ENCODE measurements around the gene ASPSCR1. TPM values are rescaled to one million over a fixed set of nuclear protein-coding genes. Genes with fewer than 3 reads are reported as not detected.

The ASPSCR1 gene
- total RNA-seq, 1 donor from 2014 or later: 35.6 TPM

GRCh38 chr17:82052638-82053059 lies 75.2 kb downstream of the ASPSCR1 start:
- no peaks in the 10 kb centered on the region for H3K4me1 Mint-ChIP-seq (ENCODE audit: unreplicated experiment)

GRCh38 chr17:82053130-82053529 lies 75.7 kb downstream of the ASPSCR1 start:
- H3K4me1 Mint-ChIP-seq (ENCODE audit: unreplicated experiment): no peaks in the 10 kb centered on the region
- H3K36me3 Mint-ChIP-seq: no peaks in the 10 kb centered on the region
- no peaks in the 10 kb centered on the region for H3K9me3 Mint-ChIP-seq
- no peak for TF ChIP-seq CTCF (conservative IDR thresholded peaks at IDR 0.05)
- H3K27ac Mint-ChIP-seq: peak overlapping the region; percentile 43
- no peak for DNase-seq (ENCODE audit: extremely low spot score, unreplicated experiment)
- no peaks in the 10 kb centered on the region for H3K27me3 Mint-ChIP-seq
- H3K4me3 Mint-ChIP-seq: peak overlapping the region; percentile 81

More at GRCh38 chr17:82052638-82053059, 75.2 kb downstream of the ASPSCR1 start:
- Mint-ChIP-seq H3K27me3 (no peaks in the 10 kb centered on the region), H3K9me3 (no peaks in the 10 kb centered on the region), H3K27ac (no peak overlapping the region), H3K36me3 (no peaks in the 10 kb centered on the region), H3K4me3 (peak overlapping the region; percentile 81)
- DNase-seq (ENCODE audit: extremely low spot score, unreplicated experiment): no peak
- TF ChIP-seq CTCF (conservative IDR thresholded peaks at IDR 0.05): no peak

DNA sequence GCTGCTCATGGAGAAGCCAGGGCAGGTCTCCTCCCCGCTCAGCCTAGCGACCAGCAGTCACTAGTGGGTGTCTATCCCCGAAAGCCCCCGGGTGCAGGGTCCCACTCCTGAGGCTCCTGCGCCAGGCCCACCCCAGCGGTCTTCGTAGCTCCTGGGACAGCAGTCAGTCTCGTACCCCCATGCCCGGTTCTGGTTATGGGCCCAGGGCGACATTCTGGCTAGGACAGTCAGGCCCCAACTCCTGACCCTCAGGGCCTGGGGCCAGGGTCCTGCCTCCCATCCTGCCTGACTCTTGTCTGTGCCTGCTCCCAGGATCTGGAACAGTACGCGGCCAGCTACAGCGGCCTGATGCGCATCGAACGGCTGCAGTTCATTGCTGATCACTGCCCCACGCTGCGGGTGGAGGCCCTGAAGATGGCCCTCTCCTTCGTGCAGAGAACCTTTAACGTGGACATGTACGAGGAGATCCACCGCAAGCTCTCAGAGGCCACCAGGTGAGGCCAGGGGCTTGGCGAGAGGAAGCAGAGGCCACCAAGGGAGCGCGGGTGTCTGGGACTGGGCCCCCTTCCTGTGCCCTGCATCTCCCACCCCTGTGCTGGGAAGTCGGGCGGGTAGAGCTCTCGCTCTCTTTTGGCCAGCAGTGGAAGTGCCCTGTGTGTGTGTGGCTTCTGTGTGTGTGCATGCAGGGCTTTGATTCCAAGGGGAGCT lies 76.3 kb downstream of the ASPSCR1 start:
- Mint-ChIP-seq H3K9me3 (no peaks in the 10 kb centered on the region), H3K4me1 (ENCODE audit: unreplicated experiment) (no peaks in the 10 kb centered on the region), H3K4me3 (peak overlapping the region; percentile 81), H3K27me3 (no peaks in the 10 kb centered on the region), H3K27ac (peak overlapping the region; percentile 43), H3K36me3 (no peaks in the 10 kb centered on the region)
- no peak for DNase-seq (ENCODE audit: extremely low spot score, unreplicated experiment)
- TF ChIP-seq CTCF (conservative IDR thresholded peaks at IDR 0.05): no peak

- no peaks in the 10 kb centered on the region for H3K9me3 Mint-ChIP-seq
- TF ChIP-seq CTCF (conservative IDR thresholded peaks at IDR 0.05): no peak
- no peaks in the 10 kb centered on the region for H3K4me1 Mint-ChIP-seq (ENCODE audit: unreplicated experiment)
- H3K27me3 Mint-ChIP-seq: no peaks in the 10 kb centered on the region
- peak overlapping the region; percentile 52 for H3K4me3 Mint-ChIP-seq
- H3K36me3 Mint-ChIP-seq: no peaks in the 10 kb centered on the region
- no peak overlapping the region for H3K27ac Mint-ChIP-seq
- no peak for DNase-seq (ENCODE audit: extremely low spot score, unreplicated experiment)
Observed at GRCh38 chr17:82054351-82055022, 77.1 kb downstream of the ASPSCR1 start.

- no peaks in the 10 kb centered on the region for H3K4me1 Mint-ChIP-seq (ENCODE audit: unreplicated experiment)
- no peak for DNase-seq (ENCODE audit: extremely low spot score, unreplicated experiment)
- no peak overlapping the region for H3K27ac Mint-ChIP-seq
- no peaks in the 10 kb centered on the region for H3K27me3 Mint-ChIP-seq
- no peak overlapping the region for H3K4me3 Mint-ChIP-seq
- H3K9me3 Mint-ChIP-seq: no peaks in the 10 kb centered on the region
- H3K36me3 Mint-ChIP-seq: no peaks in the 10 kb centered on the region
- no peak for TF ChIP-seq CTCF (conservative IDR thresholded peaks at IDR 0.05)
Observed at GRCh38 chr17:82055023-82055964, 77.9 kb downstream of the ASPSCR1 start.

Measured in type B pancreatic cell (in vitro differentiated cells).